ENCODE results near the gene TUBGCP6.
"Not testable (repeated sequence)": the region's sequence is repeated elsewhere in the genome, so short reads cannot be mapped to it uniquely, and the experiment has no call there.

TUBGCP6 gene

DNA sequence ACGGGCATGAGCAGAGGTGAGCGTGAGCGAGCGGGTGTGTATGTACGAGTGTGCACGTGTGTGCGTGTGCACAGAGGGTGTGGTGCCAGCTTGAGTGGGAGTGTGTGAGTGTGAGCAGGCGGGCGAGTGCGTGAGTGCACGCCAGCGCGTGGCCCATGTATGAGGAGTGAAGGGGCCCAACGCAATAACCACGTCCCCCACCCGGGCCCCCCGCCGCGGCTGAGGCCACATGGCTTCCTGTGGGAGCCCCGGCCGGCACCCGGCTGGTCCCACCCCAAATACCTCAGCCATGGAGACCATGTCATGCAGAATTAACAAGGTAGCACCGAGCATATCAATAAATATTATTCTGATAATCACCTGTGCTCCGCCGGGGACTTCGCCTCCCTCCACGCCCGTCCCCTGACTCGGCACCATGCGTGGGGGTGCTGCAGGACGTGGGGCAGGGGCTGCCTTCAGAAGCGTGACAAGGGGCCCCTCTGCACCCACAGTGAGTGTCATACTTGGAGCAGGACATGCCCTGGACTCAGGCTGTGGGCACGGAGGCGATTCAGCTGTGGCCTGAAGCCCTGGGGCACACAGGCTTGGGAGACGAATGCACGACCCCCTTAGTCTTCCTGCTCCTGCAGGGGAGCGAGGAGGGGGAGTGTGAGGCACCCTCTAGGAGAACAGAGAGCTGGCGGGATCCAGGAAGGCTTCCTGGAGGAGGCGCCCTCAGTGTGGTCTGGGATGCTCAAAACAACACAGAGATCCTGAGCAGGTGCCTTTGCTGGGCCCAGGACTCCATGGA, 64.7 kb downstream of the TUBGCP6 start:
- FAIRE-seq: no peak

DNA sequence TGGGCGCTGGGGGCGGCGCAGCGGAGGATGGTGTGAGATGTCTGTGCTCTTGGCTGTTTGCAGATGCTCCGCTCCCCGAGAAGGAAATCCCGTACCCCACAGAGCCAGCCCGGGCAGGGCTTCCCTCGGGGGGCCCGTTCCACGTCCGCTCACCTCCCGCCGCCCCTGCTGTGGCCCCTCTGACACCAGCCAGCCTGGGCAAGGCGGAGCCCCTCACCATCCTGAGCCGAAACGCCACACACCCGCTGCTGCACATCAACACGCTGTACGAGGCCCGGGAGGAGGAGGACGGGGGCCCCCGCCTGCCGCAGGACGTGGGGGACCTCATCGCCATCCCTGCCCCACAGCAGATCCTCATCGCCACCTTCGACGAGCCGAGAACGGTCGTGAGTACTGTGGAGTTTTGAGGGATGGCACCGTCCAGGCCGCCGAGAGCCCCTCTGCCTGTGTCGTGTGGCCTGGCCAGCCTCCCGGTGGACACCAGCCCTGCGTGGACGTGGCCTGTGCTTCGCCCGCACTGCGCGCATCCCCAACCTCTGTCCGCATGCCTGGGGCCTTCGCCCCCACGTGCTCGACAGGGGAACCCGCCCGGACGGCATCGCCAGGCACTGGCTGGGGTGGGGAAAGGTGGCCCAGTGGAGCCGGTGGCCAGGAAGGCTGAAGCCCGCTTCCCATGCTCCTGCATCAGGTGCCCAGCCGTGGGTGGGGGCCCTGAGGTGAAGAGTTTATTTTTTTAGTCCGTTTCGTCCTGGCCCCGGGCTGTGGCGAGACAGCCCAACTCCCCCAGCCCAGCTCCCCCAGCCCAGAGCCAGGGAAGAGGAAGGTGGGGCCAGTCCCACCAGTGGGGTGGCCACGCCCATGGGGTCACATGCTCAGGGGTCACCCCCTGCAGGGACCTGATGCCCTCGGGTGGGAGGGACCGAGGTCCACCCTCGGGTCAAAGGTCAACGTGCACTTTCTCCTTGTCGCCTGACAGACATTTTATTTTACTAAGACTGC, 65.7 kb downstream of the TUBGCP6 start:
- FAIRE-seq: no peak

DNA sequence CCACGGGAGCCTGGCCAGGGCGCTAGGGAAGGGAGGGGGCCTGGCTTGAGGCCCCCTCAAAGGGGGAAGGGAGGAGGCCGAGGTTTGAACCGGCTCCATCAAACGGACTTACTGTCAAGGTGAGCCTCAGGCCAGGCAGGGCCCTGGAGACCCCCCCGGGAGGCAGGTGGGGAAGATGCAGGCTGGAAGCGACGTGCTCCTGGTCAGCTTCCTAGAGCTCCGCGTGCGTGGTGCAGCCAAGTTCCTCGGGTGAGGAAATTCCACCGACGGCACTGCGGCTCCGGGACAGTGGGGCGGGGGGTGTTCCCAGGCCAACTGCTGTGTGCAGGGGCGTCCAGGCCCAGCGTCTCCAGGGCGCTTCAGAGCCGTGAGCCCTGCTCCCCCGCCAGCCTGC, 66.4 kb downstream of the TUBGCP6 start:
- no peak for FAIRE-seq

DNA sequence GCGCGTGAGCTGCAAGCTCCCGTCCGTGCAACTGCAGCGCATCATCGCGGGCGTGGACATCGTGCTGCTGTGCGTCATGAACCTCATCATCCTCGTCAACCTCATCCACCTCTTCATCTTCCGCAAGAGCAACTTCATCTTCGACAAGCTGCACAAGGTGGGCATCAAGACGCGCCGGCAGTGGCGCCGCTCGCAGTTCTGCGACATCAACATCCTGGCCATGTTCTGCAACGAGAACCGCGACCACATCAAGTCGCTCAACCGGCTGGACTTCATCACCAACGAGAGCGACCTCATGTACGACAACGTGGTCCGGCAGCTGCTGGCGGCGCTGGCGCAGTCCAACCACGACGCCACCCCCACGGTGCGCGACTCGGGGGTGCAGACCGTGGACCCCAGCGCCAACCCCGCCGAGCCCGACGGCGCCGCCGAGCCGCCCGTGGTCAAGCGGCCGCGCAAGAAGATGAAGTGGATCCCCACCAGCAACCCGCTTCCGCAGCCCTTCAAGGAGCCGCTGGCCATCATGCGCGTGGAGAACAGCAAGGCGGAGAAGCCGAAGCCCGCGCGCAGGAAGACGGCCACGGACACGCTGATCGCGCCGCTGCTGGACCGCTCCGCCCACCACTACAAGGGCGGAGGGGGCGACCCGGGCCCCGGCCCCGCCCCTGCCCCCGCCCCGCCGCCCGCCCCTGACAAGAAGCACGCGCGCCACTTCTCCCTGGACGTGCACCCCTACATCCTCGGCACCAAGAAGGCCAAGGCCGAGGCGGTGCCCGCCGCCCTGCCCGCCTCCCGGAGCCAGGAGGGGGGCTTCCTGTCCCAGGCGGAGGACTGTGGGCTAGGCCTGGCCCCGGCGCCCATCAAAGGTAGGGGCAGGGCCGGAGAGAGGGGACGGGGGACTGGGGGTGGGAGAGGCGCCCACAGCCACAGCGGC, 67.0 kb downstream of the TUBGCP6 start:
- FAIRE-seq: no peak

DNA sequence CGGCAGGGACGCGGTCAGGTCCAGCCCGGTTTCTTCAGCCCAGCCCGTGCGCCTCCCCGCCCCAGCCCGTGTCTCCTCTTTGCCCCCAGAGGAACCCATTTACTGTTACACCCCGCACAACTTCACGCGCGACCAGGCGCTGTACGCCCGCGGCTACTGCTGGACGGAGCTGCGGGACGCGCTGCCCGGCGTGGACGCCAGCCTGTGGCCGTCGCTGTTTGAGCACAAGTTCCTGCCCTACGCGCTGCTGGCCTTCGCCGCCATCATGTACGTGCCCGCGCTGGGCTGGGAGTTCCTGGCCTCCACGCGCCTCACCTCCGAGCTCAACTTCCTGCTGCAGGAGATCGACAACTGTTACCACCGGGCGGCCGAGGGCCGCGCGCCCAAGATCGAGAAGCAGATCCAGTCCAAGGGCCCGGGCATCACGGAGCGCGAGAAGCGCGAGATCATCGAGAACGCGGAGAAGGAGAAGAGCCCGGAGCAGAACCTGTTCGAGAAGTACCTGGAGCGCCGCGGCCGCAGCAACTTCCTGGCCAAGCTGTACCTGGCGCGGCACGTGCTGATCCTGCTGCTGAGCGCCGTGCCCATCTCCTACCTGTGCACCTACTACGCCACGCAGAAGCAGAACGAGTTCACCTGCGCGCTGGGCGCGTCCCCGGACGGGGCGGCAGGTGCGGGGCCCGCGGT, 67.8 kb downstream of the TUBGCP6 start:
- no peak for FAIRE-seq

DNA sequence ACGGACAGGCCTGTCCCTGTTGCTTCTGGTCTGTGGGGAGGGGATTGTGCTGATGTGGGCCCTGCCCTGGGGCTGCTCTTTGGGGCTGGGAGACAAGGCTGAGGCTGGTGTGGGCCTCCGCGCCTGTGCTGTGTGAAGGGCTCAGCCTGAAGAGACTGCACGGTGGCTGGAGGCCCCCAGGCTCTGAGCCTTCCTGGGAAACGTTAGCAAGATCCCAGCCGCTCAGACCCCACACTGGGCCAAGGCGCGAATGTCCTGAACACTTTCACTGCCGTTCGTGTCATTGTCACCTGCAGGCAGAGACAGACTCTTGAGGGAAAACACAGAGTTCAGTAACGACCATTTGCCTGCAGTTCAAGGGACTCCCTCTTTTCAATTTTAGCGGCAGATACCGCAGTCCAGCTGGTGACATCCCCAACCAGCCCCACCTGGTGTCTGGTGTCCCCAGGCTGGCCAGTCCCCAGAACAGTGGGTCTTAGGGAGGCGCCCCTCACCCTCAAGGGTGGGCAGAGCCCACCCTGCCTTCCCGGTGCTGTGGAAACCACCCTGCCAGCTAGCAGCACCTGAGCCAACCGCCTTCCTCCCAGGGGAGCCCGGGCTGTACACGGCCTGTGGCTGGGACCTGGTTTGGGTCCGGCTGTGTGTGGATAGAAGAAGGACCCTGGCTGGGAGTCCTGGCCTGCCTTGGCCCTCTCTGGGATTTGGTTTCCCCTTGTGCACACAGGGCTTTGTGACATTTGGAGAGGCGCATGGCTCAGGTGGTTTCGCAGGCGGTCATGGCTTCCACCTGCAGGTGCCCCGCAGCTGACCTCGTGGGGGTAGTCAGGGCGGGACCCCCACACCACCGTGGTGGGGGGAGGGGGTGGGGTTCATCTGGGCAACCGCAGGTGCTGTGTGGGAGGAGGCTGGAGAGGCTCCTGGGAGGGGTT, 68.6 kb downstream of the TUBGCP6 start:
- FAIRE-seq: no peak

DNA sequence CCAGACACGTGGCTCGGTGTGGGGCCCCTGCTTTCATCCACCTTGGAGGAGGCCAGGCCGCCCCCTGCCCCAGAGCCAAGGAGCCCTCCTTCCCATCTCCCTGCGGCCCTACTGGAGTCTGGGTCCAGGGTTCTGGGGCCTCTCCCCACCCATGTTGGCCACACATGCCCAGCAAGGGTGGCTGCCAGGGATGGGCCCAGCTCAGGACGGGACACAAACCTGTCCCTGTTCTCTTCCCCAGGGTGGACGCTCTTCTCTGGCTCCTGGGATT, 69.7 kb downstream of the TUBGCP6 start:
- no peak for FAIRE-seq

DNA sequence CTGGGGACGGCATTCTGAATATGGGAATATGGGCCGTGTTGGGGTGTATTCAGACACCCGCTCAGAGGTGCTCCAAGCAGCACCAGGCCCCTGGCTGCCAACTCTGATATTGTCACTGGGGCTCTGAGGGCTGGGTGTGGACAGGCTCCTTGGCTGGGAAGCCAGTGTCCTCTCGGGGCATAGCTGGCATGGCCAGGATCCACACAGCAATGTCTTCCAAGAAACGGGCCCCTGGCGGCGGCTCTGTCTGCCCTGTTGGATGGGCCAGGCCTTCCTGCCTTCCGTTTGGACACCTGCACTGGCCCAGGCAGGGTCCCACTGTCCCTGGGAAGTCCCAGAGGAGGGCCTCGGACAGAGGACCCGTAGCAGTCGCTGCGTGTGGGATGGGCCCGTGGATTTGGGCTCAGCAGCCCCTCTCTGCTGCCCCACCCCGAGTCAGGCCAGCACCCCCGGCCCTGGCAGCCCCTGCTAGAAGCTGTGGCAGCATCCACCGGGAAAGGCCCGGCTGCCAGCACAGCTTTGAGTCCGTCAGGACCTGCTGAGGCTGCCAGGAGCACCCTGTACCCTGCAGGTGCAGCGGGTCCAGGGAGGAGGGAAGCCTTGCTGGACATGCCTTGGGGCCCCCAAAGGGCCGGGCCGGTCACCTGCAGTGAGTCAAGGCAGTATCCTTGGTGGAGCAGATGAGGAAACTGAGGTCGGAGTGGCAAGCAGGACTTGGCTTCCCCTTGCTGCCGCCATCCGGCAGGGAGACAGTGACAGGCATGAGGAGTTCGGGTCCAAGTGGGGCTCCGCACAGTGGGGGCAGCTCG, 70.2 kb downstream of the TUBGCP6 start:
- no peak for FAIRE-seq

DNA sequence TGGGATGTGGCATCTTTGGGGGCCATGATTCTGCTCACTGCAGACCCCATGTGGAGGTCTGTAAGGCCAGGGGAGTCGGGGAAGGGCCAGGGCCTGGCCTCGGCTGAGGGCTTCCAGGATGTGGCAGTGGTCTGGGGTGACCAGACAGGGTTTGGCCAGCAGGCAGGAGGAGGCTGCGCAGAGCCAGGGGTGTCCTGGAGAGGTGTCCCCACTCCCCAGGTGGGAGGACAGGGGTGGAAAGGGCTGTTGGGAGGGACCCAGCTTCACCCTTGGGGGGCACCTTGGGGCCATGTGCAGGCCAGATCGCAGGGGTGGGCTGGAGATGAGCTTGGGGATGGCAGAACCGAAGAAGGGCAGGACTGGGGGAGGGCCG, 70.9 kb downstream of the TUBGCP6 start:
- FAIRE-seq: no peak

DNA sequence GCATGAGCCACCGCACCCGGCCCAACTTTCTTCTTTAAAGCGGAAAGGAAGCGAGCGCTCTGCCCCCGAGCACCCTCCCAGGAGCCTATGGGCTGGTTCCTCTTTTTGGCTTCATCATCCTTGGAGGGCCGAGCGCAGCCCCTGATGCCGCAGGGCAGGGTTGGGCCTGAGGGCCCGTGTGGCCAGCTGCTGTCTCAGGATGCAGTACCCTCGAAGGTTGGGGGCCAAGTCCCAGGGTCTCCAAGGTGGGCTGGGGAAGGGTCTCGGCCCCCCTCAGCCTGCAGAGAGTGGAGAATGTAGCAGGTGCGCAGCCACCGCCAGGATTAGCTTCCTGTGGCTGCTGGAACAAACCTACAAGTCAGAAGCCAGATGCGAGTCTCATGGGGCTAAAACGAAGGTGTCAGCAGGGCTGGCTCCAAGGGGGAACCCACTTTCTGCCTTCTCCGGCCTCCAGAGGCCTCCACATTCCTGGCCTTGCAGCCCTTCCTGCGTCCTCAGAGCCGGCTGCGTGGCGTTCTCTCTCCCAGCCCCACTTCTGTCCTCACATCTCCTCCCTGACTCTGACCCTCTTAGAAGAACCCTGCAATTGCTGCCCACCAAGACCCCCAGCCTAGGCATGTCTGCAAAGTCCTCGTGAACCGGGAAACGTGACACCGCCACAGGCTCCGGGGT, 71.4 kb downstream of the TUBGCP6 start:
- no peak for FAIRE-seq

DNA sequence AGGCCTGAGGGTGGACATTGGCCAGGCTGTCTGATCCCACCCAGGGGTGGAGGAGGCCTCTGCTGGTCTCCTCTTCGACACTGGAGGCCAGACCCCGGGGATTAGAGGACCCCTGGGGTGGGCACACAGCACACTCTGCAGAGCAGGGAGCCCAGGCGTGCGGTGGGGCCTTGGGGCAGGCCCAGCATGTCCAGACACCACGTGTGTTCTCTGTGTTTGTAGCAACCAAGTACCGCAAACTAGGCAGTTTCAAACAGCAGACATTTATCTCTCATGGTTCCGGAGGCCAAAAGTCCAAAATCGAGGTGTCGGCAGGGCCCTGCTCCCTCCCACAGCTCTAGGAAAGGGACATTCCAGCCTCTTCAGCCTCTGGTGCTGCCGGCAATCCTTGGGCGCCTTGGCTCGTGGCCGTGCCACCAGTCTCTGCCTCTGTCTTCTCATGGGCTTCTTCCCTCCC, 72.8 kb downstream of the TUBGCP6 start:
- no peak for FAIRE-seq

DNA sequence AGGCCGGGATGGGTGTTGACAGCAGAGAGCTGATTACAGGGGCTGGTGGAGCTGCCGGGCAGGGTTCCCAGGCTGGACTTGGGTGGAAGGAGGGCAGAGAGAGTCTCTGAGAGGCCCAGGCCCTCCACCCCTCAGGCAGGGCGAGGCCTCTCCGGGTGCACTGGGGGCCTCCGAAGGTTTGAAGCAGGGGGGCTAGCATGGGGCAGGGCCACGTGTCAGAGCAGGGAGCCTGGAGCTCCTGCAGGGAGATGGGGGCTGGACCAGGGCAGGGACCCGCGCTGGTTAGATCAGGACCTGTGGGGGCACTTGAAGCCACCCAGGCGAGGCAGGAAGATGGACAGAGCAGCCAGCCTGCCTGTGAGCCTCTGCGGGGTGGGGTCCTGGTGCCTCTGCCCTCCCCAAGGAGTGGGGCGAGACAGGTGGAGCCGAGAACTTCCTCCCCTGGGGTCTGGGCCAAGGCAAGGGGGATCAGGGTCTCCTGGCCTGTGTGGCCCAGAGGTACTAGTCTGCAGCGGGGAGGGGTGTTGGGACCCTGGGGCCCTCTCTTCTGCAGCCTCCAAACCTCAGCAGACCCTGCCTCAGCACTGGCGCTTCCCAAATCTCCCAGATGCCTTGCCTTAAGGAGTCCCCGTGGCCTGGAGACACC, 73.4 kb downstream of the TUBGCP6 start:
- FAIRE-seq: no peak

DNA sequence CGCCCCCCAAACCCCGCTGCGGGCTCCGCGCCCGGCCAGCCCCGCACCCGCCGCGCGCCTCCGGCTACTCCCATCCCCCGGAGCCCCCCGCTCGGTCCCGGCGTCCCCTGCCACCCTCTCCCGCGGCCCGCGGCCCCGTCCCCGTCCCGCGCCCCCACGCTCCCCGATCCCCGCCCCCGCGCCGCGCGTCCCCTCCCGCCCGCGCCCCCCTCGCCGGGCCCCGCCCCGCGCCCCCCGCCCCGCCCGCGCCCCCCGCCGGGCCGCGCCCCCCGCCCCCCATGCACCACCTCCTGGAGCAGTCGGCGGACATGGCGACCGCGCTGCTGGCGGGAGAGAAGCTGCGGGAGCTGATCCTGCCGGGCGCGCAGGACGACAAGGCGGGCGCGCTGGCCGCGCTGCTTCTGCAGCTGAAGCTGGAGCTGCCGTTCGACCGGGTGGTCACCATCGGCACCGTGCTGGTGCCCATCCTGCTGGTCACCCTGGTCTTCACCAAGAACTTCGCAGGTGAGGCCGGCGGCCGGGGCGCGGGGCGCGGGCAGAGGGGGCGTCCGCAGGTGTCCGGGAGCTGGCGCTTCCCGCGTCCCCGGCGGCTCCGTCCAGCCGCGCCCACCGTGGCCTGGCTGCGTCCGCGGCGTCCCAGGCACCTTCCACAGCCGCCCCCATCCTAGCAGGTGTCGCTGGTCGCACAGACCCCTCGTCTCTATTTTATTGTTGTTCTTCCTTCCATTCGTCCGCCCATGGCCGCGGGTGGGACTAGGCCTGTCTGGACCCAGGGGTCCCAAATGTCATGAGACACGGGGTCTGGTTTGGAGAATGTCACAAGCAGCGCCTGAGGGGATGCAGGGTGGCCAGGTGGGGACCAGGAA, 74.1 kb downstream of the TUBGCP6 start, which contains the start of gene PANX2:
TSS of gene PANX2 (plus strand) at position 279 of the 866 bp plus-strand sequence. CDS start at position 279, 0 bp downstream.
- FAIRE-seq: no peak

DNA sequence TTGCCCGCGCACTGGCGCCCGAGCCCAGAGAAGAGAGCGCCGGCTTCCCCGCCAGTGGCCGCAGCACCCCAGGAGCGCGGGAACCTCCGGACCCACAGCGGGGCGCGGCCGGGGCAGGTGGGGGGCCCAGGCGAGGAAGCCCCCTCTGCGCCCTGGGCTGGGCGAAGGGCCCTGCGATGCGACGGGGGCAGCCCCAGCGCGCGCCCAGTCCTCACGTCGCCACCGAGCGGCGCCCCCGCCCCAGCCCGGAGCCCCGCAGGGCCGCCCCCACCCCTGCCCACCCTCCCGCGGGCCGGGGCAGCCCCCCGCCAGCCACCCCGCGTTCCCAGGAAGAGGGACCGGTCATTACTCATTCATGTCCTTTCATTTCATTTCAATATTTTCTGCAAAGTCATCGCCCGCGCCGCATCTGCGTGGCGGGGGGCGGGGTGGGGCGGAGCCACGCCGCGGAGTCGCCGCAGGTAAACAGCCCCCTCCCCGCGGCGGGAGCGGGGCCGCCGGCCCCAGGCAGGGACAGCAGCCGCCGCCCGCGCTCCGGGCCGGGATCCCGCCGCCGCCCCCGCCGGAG, 75.0 kb downstream of the TUBGCP6 start:
- no peak for FAIRE-seq

DNA sequence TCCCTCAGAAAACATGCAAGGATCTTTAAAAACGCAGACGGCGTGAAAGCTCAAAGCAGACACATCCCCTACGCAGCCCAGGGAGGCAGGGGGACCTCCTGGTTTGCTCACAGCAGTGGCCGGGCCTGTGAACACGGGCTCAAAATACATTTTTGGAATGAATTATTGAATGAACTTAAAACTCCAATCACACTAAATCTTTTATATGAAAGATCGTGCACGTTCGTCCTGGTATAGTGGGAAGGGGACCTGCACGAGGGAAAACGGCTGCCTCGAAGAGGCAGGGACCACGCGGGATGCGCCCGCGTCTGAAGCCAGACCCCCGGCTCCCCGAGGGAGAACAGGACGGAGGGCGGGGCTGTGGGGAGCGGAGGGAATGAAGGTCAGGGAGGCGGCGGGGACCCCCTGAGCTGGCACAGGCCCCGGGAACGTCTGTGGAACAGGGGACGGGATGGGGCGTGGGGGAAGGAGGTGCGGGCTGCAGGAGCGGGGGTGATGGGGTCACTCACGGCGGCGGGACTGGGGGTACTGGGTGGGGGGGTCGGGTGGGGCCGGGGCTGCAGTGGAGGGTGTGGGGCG, 75.6 kb downstream of the TUBGCP6 start:
- no peak for FAIRE-seq

DNA sequence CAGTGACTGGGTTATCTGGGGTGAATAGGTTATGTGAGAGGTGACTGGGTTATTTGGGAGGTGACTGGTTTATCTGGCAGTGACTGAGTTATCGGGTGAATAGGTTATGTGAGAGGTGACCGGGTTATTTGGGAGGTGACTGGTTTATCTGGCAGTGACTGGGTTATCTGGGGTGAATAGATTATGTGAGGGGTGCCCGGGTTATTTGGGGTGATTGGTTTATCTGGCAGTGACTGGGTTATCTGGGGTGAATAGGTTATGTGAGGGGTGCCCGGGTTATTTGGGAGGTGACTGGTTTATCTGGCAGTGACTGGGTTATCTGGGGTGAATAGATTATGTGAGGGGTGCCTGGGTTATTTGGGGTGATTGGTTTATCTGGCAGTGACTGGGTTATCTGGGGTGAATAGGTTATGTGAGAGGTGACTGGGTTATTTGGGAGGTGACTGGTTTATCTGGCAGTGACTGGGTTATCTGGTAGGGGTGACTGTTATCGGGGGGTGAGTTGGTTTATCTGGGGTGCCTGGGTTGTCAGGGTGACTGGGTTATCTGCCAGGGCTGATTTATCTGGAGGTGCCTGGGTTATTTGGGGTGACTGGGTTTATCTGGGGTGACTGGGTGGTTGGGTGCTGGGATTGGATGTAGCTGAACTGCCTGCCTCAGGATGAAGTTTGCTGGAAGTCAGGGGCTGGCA, 76.2 kb downstream of the TUBGCP6 start:
- FAIRE-seq: not testable (repeated sequence)

All from colon (tissue), 2 donors.